IPS-NIHi7 (cell line): ENCODE measurements around the gene MGMT.

Experiments used
- DNase-seq: peaks from one replicate; pipeline ENCODE4 v3.0.0; 2012; ENCODE audit warnings: mixed read lengths; ENCODE audit errors: extremely low spot score

The MGMT gene

DNA sequence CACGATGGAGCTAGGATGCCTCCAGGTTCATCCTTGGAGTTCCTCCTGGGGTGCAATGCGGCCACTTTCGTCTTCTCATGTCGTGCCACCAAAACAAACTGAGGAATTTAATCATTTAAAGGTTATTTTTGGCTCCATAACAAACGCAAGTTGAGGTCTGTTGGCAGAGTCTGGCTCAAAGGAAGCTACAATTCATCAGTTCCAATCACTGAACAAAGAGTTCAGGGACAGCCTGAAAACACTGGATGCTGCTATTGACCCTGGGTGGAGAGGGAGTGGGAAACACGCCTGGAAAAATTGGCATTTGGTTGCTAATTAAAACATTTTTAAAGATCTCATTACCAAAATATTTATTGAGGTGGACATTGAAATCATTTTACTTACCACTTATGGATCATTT lies 11.4 kb upstream of the MGMT start:
- DNase-seq: no peak

DNA sequence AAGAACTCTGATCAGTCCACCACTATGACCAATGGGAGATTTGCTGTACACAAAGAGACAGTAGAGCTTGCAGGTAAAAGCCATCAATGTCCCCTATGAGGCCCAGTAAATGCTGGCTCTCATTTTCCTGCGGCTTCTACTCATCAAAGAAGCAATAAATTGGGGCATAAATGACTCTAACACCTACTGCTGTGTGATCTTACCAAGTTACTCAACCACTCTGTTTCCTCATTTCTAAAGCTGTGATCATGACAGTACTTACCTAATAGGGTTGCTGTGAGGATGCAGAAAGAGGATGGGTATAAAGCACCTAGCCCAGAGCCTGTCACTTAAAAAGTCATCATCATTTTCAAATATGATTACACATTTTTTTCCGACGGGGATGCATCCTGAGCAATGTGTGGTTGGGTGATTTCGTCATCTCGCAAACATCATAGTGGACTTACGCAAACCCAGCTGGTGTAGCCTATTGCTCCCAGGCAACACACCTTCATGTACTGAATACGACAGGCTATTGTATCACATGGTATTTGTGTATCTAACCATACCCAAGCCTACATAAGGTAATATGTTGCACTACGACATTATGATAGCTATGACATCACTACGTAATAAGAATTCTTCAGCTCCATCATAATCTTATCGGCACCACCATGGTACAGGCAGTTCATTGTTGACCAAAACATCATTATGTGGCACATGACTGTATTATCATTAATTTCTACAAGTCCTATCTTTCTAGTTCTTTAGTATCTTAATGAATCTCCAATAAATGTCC lies 7.1 kb upstream of the MGMT start:
- DNase-seq: no peak

DNA sequence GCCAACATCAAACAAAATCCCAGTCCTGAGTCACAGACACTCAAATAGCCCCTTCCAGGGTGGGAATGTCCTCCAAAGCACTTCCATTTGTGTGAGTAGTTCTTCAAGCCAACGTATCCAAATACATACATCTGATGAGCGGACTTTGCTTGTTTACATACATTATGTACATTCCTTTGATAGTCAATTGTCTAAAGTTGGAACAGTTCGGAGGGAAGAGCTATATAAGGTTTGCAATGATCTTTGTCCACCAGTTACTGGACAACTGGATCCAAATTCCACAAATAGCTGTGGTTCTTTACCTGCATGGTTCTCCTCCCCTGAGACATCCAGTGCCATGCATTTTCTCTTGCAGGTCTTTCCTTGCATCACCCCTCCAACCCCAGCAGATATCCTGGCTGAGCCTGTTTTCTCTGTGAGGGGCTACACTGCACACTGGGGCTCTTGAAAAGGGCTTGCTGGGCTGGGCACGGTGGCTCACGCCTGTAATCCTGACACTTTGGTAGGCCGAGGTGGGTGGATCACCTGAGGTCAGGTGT lies 4.7 kb upstream of the MGMT start:
- DNase-seq: no peak

DNA sequence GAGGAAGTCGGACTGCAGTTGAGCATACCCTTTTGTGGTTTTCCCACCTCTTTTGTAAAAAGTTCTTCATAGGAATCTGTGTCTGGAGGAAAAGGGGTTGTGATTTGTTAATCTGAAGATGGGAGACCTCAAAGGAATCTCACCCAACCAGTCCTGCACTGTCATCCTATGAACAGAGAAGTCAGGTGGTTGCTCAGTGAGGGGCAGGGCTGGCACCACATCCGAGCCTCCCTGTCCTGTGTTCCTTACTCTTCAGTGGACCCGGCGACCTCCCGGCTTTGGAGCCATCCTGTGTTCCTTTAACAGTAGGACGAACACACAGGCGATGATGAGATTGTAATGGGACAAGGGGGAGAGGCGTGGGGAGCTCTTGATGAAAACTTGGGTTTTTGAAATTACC lies 2.8 kb upstream of the MGMT start:
- no peak for DNase-seq

DNA sequence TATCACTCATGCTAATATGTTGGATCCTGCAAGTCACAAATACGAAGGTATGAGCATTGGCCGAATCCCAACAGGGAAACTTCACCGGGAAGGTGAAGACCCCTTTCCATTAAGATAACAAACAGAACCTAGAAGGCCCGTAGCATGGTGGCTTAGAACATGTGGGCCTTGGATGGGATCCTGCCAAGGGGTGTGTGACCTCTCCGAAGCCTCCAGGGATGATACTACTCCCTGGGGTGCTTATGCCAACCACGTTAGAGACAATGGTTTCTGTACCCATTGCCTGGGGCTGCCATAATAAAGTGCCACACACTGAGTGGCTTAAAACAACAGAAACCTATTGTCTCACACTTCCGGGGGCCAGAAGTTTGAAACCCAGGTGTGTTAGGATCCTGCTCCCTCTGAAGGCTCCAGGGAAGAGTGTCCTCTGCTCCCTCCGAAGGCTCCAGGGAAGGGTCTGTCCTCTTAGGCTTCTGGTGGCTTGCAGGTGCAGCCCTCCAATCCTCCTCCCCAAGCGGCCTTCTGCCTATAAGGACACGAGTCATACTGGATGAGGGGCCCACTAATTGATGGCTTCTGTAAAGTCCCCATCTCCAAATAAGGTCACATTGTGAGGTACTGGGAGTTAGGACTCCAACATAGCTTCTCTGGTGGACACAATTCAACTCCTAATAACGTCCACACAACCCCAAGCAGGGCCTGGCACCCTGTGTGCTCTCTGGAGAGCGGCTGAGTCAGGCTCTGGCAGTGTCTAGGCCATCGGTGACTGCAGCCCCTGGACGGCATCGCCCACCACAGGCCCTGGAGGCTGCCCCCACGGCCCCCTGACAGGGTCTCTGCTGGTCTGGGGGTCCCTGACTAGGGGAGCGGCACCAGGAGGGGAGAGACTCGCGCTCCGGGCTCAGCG lies 992 bp upstream of the MGMT start:
- DNase-seq: no peak

DNA sequence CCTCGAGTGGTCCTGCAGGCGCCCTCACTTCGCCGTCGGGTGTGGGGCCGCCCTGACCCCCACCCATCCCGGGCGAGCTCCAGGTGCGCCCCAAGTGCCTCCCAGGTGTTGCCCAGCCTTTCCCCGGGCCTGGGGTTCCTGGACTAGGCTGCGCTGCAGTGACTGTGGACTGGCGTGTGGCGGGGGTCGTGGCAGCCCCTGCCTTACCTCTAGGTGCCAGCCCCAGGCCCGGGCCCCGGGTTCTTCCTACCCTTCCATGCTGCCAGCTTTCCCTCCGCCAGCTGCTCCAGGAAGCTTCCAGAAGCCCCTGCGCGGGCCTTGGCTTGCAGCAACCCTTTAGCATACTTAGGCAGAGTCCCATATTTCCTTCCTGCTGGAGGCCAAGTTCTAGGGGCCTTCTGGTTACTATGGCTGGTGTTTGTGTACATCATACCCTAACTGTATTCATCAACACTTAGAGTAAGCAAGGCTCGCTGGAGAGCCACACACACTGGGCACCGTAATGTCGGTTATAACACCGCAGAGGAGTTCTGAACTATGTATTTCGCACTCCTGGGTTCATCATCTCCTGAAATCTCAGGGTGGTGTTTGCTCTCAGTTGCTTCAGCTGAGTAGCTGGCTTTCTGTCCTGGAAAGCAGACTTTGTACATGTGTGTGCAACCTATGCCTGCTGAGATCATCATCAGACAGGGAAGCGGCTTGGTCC lies 471 bp downstream of the MGMT start:
- DNase-seq: no peak

DNA sequence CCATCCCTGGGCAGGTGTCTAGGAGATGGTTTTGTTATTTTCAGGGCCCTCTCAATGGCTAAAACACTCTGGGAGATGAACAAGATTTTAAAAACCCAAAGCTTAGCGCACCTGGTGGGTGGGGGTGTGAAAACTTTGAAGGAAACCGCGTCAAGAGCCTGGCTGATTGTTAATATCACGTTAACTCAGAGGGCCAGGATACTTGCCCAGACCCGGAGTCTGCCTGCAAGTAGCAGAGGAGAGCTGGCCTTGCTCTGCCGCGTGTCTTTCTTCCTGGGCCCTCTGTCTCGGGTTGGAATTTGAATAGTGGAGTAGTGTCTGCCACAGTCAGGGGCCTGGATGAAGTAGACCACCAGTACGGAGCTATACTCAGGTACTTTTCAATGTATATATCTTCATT lies 1.1 kb downstream of the MGMT start:
- no peak for DNase-seq

DNA sequence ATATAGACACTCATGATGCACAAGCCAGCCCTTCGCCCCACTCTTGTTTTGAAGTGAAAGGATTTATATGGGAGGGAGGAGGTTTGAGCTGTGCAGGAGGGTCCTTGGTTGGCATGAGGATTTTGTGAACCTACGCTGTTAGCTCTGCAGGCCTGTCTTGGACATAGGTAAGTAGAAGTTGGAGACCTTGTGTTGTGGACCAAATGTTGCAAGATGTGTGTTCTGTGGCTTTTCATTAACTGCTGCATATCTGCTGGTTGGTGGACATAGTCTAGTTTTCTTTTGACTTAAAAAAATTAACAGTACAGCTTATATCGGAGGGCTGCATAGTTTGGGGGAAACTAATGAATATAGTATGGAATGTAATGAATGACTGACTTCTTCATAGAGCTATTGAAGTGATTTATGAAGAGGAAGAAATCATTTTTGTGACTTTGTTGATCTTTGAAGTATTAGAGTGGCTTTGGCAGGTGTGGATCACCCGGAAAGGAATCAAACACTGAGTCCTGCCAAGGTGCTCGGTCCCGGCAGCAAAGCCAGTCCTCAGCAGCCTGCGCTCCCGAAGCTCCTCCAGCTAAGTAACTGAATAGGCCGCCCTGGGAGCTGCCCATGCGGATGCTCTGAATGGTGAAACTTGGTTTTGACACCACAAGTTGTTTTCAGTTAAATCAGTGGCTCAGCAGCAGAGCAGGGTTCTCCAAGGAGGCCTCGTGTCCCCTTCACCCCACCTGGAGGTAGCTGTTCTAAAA lies 3.2 kb downstream of the MGMT start:
- DNase-seq: no peak

DNA sequence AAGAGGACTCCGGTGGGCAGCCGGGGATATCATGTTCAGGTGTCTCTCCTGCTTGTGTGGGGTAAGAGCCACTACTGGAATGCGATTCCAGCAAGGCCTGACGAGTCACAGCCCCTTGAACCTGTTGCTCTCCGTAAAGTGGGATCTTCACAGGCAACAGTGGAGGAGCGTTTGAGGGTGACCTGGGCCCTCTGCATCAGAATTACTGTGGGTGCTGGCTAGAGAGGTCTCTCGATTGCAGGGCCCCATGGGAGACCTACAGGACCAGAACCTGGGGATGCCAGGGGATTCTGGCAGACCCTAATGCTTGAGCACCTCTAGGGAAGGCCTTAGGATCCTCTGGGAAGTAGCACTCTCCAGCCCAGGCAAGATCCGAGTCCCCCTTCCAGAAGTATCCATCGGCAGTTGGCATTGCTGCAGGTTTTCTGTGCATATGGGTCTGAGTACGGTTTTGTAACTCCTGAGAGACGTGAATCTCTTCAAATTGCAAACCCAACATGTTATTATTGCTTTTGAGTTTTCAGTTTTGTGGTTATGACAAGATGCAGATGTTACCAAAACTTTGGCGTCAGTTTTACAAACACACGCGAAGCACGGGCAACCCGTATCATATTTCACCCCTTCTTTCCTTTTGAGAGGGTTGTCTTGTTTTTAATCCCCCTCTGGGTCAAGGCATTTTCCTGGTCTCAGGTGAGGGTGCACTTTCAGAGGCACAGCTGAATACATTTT lies 4.6 kb downstream of the MGMT start:
- no peak for DNase-seq

DNA sequence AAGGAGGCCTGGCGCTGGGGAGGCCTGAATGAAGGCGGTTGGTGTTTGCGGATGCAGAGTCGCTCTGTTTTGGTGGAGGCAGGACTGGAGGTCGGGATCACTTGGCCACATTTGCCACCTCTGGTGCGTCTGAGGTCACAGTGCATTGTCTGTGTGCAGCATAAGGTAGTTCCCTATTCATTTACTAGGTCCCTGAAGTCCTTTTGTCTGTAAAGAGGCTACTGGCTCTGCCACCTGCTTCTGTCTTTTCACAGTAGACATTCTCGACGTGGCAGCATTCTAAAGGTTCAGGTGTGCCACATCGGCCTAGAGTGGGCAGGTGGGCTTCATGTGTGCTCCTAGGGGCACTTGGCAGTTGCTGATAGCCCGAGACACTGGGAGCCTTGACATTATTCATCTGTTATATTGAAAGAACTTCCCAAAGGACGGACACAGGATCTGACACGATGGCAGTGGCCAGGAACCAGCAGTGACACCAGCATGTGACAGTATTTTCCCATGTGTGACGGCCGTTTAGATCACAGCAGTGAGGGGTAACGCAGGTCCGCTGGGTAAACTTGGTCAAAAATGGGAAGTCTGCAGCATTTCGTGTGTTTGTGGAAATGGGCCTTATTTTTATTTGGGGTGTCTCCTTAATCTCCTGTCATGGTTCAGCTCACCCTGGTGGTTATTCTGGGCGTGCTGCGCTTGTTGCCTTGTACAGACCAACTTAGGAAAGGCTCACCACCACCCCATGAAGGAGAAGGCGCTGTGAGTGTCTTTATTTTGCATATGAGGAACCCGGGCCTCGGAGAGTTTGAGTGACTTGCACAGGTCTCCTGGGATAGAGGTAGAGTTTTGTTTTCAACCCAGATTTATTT lies 5.9 kb downstream of the MGMT start:
- DNase-seq: no peak

DNA sequence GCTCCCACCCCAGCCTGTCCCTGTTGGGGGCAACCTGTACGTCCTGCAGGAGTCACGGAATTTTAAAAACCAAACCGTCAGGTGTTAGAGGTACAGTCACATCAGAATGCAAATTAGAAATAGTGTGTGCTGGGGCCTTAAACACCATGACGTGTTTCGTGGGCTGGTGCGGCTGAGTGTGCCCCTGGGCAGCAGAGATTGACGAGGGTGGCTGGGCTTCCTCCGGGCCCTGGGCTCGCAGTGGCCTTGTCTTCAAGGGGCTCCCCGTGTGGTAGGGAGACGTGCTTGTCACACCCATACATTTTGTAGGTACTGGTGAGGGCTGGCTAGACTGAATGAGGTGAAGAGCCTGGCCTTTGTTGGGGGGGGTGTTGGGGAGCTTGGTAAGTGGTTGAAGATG lies 7.6 kb downstream of the MGMT start:
- no peak for DNase-seq

DNA sequence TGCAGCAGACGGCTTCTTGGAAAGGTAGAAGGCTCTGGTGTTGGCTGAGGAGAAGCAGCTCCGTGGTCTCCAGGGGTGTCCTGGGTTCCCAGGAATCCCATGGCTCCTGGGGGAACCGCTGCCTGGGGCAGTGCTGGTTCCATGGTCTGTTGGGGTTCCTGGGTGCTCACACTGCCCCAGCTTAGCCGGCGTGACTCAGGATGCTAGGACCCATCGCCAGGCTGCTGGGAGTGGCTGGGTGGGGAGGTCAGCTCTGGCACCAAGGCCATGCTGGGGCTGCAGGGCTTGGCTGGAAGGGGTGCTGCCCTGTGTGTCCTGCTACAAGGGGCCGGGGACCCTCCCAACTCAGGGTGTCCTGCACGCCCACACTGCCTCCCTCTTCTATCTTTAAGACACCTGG lies 9.4 kb downstream of the MGMT start:
- DNase-seq: no peak

DNA sequence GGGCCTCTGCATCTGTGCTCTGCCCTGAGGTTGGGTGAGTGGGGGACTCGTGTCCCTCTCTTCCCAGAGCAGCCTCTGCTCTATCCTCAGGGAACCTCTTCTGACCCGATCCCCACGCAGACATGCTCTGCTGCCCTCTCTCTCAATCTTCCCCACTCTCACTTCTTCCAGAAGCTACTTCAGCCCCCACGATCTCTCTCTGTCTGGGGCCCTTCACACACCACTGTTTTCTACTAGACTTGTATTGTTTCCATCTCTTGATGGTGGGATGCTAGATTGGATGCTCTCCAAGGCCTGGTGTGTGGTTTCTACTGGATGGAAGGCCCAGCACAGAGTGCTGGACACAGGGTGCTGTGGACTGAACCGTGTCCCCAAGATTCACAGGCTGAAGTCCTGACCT lies 10.0 kb downstream of the MGMT start:
- no peak for DNase-seq

DNA sequence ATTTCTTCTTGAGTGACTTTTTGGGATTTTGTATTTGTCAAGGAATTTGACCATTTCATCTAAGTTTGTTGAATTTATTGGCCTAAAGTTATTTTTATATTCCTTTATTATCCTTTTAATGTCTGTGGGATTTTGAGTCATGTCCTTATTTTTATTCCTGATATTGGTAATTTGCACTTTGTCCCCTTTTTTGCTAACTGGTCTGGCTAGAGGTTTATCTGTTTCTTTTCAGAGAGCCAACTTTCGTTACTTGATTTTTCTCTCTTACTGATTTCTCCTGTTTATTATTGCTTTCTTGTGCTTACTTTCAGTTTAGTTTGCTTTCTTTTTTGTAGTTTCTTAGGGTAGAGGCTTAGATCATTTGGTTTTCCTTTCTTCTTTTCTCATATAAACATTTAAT lies 14.6 kb downstream of the MGMT start:
- no peak for DNase-seq

DNA sequence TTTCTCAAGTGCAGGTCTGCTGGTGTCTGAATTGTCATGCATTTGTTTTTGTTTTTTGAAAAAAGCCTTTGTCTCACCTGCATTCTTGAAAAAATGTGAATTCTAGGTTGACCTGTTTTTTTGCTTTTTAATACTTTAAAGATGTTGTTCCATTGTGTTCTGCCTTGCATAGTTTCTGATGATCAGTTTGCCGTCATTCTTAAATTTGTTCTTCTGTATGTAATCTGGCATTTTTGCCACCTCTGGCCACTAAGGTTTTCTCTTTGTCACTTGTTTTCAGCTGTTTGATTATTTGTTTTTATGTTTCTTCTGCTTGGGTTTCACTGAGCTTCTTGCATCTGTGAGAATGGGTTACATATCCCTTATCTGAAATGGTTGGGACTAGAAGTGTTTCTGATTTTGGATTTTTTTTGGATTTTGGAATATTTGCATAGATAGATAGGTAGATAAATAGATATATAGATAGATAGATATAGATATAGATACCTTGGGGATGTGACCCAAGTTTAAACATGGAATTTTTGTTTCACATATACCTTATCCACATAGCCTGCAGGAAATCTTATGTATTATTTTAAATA lies 16.5 kb downstream of the MGMT start:
- DNase-seq: no peak

DNA sequence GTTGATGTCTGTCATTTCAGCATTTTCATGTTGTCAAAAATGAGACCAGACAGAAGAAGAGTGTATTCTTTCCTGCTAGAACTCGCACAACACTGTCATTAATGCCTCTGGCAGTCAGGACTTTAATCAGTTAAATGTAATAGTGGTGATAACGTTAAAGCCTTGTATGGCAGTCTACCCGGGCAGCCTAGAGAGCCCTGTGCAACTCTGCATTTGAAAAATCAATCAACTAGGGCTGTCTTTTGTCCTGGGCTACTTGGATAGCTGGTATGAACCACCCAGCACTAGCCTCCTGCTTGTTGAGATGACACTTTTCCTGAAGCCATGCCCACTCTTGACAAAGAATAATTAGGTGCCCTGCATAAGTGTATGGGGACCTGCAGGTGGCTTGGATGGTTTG lies 19.8 kb downstream of the MGMT start:
- DNase-seq: no peak

DNA sequence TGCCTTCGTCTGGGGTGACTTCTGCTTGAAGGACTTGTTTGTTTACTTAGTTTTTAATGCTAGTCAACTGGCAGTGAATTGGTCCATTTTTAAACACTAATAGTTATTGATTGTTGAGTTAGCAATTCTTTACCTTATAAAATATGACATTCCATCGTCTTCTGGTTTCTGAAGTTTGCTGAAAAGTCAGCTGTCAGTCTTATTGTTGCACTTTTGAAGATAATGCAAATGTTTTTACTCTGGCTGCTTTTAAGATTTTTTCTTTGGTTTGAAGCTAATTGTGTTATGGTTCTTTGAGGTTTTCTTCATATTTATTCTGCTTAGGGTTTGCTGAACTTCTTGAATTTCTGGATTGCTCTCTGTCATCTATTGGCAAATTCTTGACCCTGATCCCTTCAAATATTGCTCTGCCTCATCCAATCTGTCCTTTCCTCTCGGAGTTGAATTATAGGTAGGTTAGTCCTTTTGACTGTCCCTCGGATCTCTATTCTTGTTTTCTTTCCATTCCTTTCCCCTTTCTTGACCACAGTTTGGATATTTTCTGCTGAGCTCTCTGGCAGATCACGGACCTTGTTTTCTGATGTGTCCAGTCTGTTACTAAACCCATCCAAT lies 24.2 kb downstream of the MGMT start:
- DNase-seq: no peak

DNA sequence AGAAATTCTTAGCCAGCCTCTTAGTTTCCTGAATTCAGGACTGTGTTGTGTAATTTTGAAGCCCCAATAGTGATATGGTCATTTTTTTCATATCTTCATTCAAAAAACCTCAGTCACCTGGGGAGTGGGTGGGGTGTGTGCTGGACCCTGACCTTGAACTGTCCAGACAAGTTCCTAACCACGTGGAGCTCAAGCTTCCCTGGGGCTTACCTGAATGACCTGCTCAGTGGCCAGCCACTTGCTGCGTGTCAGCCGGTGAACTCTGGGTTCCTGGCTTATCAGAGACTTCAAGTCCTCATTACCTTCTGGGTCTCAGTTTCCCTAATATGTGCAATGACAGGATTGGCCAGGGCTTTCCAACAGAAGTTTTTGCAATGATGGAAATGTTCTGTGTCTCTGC lies 27.1 kb downstream of the MGMT start:
- no peak for DNase-seq

DNA sequence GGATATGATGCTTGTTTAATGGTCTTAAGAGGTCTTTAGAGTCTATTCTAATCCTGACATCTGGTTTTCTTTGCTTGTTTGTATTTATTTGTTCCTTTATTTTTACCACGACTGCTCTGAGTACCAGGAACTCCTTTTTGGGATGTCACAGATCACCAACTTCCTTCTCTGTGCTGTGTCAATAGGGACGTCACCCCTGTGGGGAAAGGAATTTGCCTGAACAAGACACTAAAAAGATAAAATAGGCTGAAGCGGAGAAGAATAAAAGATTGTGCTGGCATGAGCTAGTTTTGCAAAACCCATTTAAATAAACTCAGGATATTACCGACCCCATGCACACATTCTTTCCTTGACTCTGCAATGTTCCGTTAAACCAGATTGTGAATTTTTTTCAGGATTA lies 27.7 kb downstream of the MGMT start:
- no peak for DNase-seq
